HG03135 (cell line): Measurements from ENCODE around the gene DNM1.

ENCODE experiments used
- ATAC-seq: cut with Tn5 transposase; IDR thresholded peaks from one replicate; pipeline ENCODE4 v1.9.1; 2021; ENCODE audit warnings: mild to moderate bottlenecking, moderate library complexity; ENCODE audit not compliant: unreplicated experiment

Gene DNM1

GRCh38 chr9:128304136-128304970, 101.2 kb downstream of the DNM1 start:
- ATAC-seq = no peak
